Activated T-helper 2 cell treated with anti-CD3 and anti-CD28 coated beads, Interferon-gamma antibody, Interleukin-2, Interleukin-4, amounts not matched to agents 10 μg/mL and 5 μg/mL and 100 μg/mL, durations not matched to agents 14 hours and 24 hours and 36 hours (primary cell): Measurements from ENCODE around the gene FIG4. TPM values are rescaled to one million over a fixed set of nuclear protein-coding genes. Genes with fewer than 3 reads are reported as not detected.
"Not testable (repeated sequence)": the region's sequence is repeated elsewhere in the genome, so short reads cannot be mapped to it uniquely, and the experiment has no call there.

ENCODE experiments used
- DNase-seq: peaks from one replicate; pipeline ENCODE4 v3.0.0; 2021; ENCODE audit warnings: low spot score
- H3K27ac Mint-ChIP-seq: one replicate; pipeline ENCODE4 v1.8.0; 2021; ENCODE audit warnings: mixed read lengths
- H3K27me3 Mint-ChIP-seq: one replicate; pipeline ENCODE4 v1.8.0; 2021; ENCODE audit warnings: low read depth, mixed read lengths
- H3K36me3 Mint-ChIP-seq: one replicate; pipeline ENCODE4 v1.8.0; 2021; ENCODE audit warnings: low read depth, mixed read lengths
- H3K4me1 Mint-ChIP-seq: one replicate; pipeline ENCODE4 v1.8.0; 2021; ENCODE audit warnings: low read depth, mixed read lengths
- H3K4me3 Mint-ChIP-seq: one replicate; pipeline ENCODE4 v1.8.0; 2021; ENCODE audit warnings: low read depth, mild to moderate bottlenecking, moderate library complexity, mixed read lengths
- H3K9me3 Mint-ChIP-seq: one replicate; pipeline ENCODE4 v1.8.0; 2021; ENCODE audit warnings: mixed read lengths
- intact Hi-C: fragments of 100-400 bp; cut with micrococcal nuclease; formaldehyde crosslinking; loops from one replicate; pipeline ENCODE4 v1.15.1; 2023
- total RNA-seq: library from RNA; stranded (reverse); gene quantifications from 2 replicates; pipeline ENCODE4 v1.2.3, GENCODE V29; 2022

Gene FIG4
- total RNA-seq, 1 donor from 2014 or later, result 8.8 TPM

GRCh38 chr6:109678661-109679505, 12.2 kb upstream of the FIG4 start:
- H3K9me3 Mint-ChIP-seq, H3K27me3 Mint-ChIP-seq, H3K4me3 Mint-ChIP-seq, H3K27ac Mint-ChIP-seq, H3K36me3 Mint-ChIP-seq, intact Hi-C loops, H3K4me1 Mint-ChIP-seq, DNase-seq: not testable (repeated sequence)

GRCh38 chr6:109686566-109687265, 4.4 kb upstream of the FIG4 start:
- Mint-ChIP-seq H3K4me1 (peaks cover 15% of the 10 kb centered on the region), H3K27ac (no peak overlapping the region), H3K9me3 (peaks cover 10% of the 10 kb centered on the region), H3K27me3 (peaks cover 12% of the 10 kb centered on the region), H3K4me3 (no peak overlapping the region), H3K36me3 (no peaks in the 10 kb centered on the region)
- intact Hi-C loops, result no loop called here
- no peak for DNase-seq

GRCh38 chr6:109687271-109687761, 3.8 kb upstream of the FIG4 start:
- DNase-seq, result no peak
- Mint-ChIP-seq H3K9me3 (peaks cover 8% of the 10 kb centered on the region), H3K4me3 (no peak overlapping the region), H3K27ac (no peak overlapping the region), H3K36me3 (no peaks in the 10 kb centered on the region), H3K27me3 (peaks cover 10% of the 10 kb centered on the region), H3K4me1 (peaks cover 19% of the 10 kb centered on the region)
- intact Hi-C loops, result no loop called here

- H3K36me3 Mint-ChIP-seq, result no peaks in the 10 kb centered on the region
- peaks cover 26% of the 10 kb centered on the region for H3K4me1 Mint-ChIP-seq
- no peaks in the 10 kb centered on the region for H3K9me3 Mint-ChIP-seq
- peak; percentile 55 for DNase-seq
- peak overlapping the region; percentile 86 for H3K27ac Mint-ChIP-seq
- intact Hi-C loops, result loop anchor here (2.0 to 5.0 kb wide), 7 partner anchors 93 to 1132 kb away; partner anchors contain the start of genes CDC40, MICAL1 and ZBTB24
- H3K27me3 Mint-ChIP-seq, result peaks cover 10% of the 10 kb centered on the region
- peak overlapping the region; percentile 96 for H3K4me3 Mint-ChIP-seq
These were observed 741 bp upstream of the FIG4 start for GRCh38 chr6:109690373-109690736.

GRCh38 chr6:109693111-109693510, 2.0 kb downstream of the FIG4 start:
- no peak for DNase-seq
- H3K4me1 Mint-ChIP-seq, result peaks cover 18% of the 10 kb centered on the region
- intact Hi-C loops, result loop anchor here (5.0 kb wide), 4 partner anchors 96 to 349 kb away; partner anchors contain the start of gene MICAL1

GRCh38 chr6:109695468-109695867, 4.4 kb downstream of the FIG4 start:
- intact Hi-C loops, result no loop called here
- Mint-ChIP-seq H3K9me3 (no peaks in the 10 kb centered on the region), H3K4me1 (peaks cover 14% of the 10 kb centered on the region), H3K4me3 (no peak overlapping the region), H3K36me3 (peaks cover 4% of the 10 kb centered on the region), H3K27ac (no peak overlapping the region), H3K27me3 (no peaks in the 10 kb centered on the region)
- DNase-seq, result no peak

More at GRCh38 chr6:109693111-109693510, 2.0 kb downstream of the FIG4 start:
- Mint-ChIP-seq H3K9me3 (no peaks in the 10 kb centered on the region), H3K27me3 (peaks cover 10% of the 10 kb centered on the region), H3K27ac (no peak overlapping the region), H3K4me3 (no peak overlapping the region), H3K36me3 (peaks cover 4% of the 10 kb centered on the region)

- DNase-seq, result no peak
- intact Hi-C loops, result no loop called here
- H3K4me3 Mint-ChIP-seq, result no peak overlapping the region
- peaks cover 4% of the 10 kb centered on the region for H3K36me3 Mint-ChIP-seq
- no peaks in the 10 kb centered on the region for H3K9me3 Mint-ChIP-seq
- no peaks in the 10 kb centered on the region for H3K27me3 Mint-ChIP-seq
- H3K4me1 Mint-ChIP-seq, result peaks cover 14% of the 10 kb centered on the region
- H3K27ac Mint-ChIP-seq, result no peak overlapping the region
These were observed 5.3 kb downstream of the FIG4 start for GRCh38 chr6:109696355-109696754.

GRCh38 chr6:109701221-109701620, 10.1 kb downstream of the FIG4 start:
- H3K4me3 Mint-ChIP-seq, result no peak overlapping the region
- H3K27ac Mint-ChIP-seq, result no peak overlapping the region
- intact Hi-C loops, result no loop called here
- H3K9me3 Mint-ChIP-seq, result no peaks in the 10 kb centered on the region
- no peaks in the 10 kb centered on the region for H3K36me3 Mint-ChIP-seq
- DNase-seq, result no peak
- no peaks in the 10 kb centered on the region for H3K27me3 Mint-ChIP-seq
- H3K4me1 Mint-ChIP-seq, result peaks cover 2% of the 10 kb centered on the region

- no peak for DNase-seq
- intact Hi-C loops, result no loop called here
- peaks cover 2% of the 10 kb centered on the region for H3K4me1 Mint-ChIP-seq
- H3K4me3 Mint-ChIP-seq, result no peak overlapping the region
- no peaks in the 10 kb centered on the region for H3K27me3 Mint-ChIP-seq
- H3K27ac Mint-ChIP-seq, result no peak overlapping the region
- no peaks in the 10 kb centered on the region for H3K36me3 Mint-ChIP-seq
- no peaks in the 10 kb centered on the region for H3K9me3 Mint-ChIP-seq
These were observed 10.7 kb downstream of the FIG4 start for GRCh38 chr6:109701774-109702173.

- no peak for DNase-seq
- H3K4me3 Mint-ChIP-seq, result no peak overlapping the region
- intact Hi-C loops, result no loop called here
These were observed 11.7 kb downstream of the FIG4 start for GRCh38 chr6:109702791-109703190.

GRCh38 chr6:109705258-109705657, 14.2 kb downstream of the FIG4 start:
- Mint-ChIP-seq H3K27me3 (peaks cover 2% of the 10 kb centered on the region), H3K4me1 (peaks cover 2% of the 10 kb centered on the region), H3K27ac (no peak overlapping the region), H3K36me3 (no peaks in the 10 kb centered on the region), H3K4me3 (no peak overlapping the region), H3K9me3 (peaks cover 6% of the 10 kb centered on the region)
- peak; percentile 65 for DNase-seq
- intact Hi-C loops, result loop anchor here (1.0 kb wide), 3 partner anchors 178 to 685 kb away; no protein-coding TSS in a partner anchor

More at GRCh38 chr6:109702791-109703190, 11.7 kb downstream of the FIG4 start:
- no peaks in the 10 kb centered on the region for H3K9me3 Mint-ChIP-seq
- no peaks in the 10 kb centered on the region for H3K36me3 Mint-ChIP-seq
- no peak overlapping the region for H3K27ac Mint-ChIP-seq
- H3K27me3 Mint-ChIP-seq, result no peaks in the 10 kb centered on the region
- H3K4me1 Mint-ChIP-seq, result peaks cover 2% of the 10 kb centered on the region

GRCh38 chr6:109706513-109706912, 15.4 kb downstream of the FIG4 start:
- intact Hi-C loops, result no loop called here
- Mint-ChIP-seq H3K36me3 (no peaks in the 10 kb centered on the region), H3K4me3 (no peak overlapping the region), H3K27me3 (peaks cover 3% of the 10 kb centered on the region), H3K27ac (no peak overlapping the region), H3K9me3 (peaks cover 6% of the 10 kb centered on the region), H3K4me1 (peaks cover 2% of the 10 kb centered on the region)
- no peak for DNase-seq

- H3K4me3 Mint-ChIP-seq, H3K4me1 Mint-ChIP-seq, H3K36me3 Mint-ChIP-seq, H3K27ac Mint-ChIP-seq, H3K9me3 Mint-ChIP-seq, DNase-seq, H3K27me3 Mint-ChIP-seq, intact Hi-C loops: not testable (repeated sequence)
These were observed 17.0 kb downstream of the FIG4 start for GRCh38 chr6:109708099-109708498.
